ENCODE data around the gene POU6F1. TPM values are rescaled to one million over a fixed set of nuclear protein-coding genes. Genes with fewer than 3 reads are reported as not detected.

The POU6F1 gene
- total and polyA plus RNA-seq, 2 of the 8 experiments (the other 6 are each of a cell fraction or from before 2014, with no cell fraction given), result 5.6 to 8.7 TPM

DNA sequence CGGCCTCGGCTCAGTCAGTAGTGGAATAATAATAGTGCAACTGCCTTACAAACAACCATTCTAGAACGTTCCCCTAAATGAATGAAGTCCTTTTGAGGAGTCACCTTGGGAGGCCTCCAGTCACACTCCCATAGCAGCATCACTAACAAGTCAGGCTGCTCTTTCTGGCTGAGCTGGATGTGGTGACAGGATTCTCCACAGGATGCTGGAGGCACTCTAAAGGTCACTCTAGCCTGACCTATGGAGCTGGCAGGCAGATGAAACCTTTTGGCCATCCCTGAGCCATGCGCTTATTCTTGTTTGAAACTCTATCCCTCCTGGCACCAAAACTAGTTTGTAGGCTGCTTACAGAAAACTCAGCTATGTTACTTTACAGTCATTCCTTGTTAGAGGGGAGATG lies 27.0 kb downstream of the POU6F1 start (continued):
- TF ChIP-seq, protein P1, sequence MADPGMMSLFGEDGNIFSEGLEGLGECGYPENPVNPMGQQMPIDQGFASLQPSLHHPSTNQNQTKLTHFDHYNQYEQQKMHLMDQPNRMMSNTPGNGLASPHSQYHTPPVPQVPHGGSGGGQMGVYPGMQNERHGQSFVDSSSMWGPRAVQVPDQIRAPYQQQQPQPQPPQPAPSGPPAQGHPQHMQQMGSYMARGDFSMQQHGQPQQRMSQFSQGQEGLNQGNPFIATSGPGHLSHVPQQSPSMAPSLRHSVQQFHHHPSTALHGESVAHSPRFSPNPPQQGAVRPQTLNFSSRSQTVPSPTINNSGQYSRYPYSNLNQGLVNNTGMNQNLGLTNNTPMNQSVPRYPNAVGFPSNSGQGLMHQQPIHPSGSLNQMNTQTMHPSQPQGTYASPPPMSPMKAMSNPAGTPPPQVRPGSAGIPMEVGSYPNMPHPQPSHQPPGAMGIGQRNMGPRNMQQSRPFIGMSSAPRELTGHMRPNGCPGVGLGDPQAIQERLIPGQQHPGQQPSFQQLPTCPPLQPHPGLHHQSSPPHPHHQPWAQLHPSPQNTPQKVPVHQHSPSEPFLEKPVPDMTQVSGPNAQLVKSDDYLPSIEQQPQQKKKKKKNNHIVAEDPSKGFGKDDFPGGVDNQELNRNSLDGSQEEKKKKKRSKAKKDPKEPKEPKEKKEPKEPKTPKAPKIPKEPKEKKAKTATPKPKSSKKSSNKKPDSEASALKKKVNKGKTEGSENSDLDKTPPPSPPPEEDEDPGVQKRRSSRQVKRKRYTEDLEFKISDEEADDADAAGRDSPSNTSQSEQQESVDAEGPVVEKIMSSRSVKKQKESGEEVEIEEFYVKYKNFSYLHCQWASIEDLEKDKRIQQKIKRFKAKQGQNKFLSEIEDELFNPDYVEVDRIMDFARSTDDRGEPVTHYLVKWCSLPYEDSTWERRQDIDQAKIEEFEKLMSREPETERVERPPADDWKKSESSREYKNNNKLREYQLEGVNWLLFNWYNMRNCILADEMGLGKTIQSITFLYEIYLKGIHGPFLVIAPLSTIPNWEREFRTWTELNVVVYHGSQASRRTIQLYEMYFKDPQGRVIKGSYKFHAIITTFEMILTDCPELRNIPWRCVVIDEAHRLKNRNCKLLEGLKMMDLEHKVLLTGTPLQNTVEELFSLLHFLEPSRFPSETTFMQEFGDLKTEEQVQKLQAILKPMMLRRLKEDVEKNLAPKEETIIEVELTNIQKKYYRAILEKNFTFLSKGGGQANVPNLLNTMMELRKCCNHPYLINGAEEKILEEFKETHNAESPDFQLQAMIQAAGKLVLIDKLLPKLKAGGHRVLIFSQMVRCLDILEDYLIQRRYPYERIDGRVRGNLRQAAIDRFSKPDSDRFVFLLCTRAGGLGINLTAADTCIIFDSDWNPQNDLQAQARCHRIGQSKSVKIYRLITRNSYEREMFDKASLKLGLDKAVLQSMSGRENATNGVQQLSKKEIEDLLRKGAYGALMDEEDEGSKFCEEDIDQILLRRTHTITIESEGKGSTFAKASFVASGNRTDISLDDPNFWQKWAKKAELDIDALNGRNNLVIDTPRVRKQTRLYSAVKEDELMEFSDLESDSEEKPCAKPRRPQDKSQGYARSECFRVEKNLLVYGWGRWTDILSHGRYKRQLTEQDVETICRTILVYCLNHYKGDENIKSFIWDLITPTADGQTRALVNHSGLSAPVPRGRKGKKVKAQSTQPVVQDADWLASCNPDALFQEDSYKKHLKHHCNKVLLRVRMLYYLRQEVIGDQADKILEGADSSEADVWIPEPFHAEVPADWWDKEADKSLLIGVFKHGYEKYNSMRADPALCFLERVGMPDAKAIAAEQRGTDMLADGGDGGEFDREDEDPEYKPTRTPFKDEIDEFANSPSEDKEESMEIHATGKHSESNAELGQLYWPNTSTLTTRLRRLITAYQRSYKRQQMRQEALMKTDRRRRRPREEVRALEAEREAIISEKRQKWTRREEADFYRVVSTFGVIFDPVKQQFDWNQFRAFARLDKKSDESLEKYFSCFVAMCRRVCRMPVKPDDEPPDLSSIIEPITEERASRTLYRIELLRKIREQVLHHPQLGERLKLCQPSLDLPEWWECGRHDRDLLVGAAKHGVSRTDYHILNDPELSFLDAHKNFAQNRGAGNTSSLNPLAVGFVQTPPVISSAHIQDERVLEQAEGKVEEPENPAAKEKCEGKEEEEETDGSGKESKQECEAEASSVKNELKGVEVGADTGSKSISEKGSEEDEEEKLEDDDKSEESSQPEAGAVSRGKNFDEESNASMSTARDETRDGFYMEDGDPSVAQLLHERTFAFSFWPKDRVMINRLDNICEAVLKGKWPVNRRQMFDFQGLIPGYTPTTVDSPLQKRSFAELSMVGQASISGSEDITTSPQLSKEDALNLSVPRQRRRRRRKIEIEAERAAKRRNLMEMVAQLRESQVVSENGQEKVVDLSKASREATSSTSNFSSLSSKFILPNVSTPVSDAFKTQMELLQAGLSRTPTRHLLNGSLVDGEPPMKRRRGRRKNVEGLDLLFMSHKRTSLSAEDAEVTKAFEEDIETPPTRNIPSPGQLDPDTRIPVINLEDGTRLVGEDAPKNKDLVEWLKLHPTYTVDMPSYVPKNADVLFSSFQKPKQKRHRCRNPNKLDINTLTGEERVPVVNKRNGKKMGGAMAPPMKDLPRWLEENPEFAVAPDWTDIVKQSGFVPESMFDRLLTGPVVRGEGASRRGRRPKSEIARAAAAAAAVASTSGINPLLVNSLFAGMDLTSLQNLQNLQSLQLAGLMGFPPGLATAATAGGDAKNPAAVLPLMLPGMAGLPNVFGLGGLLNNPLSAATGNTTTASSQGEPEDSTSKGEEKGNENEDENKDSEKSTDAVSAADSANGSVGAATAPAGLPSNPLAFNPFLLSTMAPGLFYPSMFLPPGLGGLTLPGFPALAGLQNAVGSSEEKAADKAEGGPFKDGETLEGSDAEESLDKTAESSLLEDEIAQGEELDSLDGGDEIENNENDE (IDR thresholded peaks at IDR 0.05; ENCODE audit: insufficient replicate concordance, low read length), result no peak
- TF ChIP-seq RAD21 (IDR thresholded peaks at IDR 0.05 in 1 of 2, conservative IDR thresholded peaks at IDR 0.05 in 1 of 2; ENCODE audit: low read depth in 2 of 2, low read length in 2 of 2), result no peak
- TF ChIP-seq EZH2 (IDR thresholded peaks at IDR 0.05; ENCODE audit: low read depth, low read length, severe bottlenecking), result no peak
- TF ChIP-seq ATF3 (IDR thresholded peaks at IDR 0.05; ENCODE audit: insufficient read depth, low read depth, low read length), result no peak
- TF ChIP-seq SUZ12 (IDR thresholded peaks at IDR 0.05; ENCODE audit: low read length), result no peak
- TF ChIP-seq TEAD4 (IDR thresholded peaks at IDR 0.05; ENCODE audit: low read depth, low read length), result no peak
- TF ChIP-seq JUN (IDR thresholded peaks at IDR 0.05; ENCODE audit: low read depth, low read length), result no peak
- TF ChIP-seq JUND (IDR thresholded peaks at IDR 0.05; ENCODE audit: low read length), result no peak
- TF ChIP-seq FOSL1 (IDR thresholded peaks at IDR 0.05; ENCODE audit: insufficient read depth, low read depth, low read length), result no peak
- TF ChIP-seq GABPA (IDR thresholded peaks at IDR 0.05; ENCODE audit: borderline replicate concordance, insufficient read depth, low read length), result no peak

All from H1 (cell line).